ENCODE data around the gene NSUN3.

The NSUN3 gene

DNA sequence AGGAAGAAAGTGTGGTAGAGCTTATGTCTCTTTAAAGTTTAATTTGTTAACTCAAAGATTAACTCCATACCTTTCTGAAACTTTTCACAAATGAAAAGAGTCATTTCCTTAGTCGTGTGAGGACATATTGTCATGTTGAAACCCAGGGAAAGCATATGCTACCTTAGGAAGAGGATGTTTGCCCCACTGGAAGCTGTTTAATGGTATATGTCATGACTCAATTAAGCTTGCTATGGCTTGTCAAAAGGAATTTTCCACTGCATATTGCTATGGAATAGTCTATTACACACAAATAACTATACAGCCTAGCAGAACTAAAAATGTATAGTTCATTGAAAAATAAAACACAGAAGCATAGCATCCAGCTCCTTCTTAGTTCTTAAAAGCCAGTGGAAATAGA is 69.9 kb downstream of the NSUN3 start:
- DNase-seq, result no peak

DNA sequence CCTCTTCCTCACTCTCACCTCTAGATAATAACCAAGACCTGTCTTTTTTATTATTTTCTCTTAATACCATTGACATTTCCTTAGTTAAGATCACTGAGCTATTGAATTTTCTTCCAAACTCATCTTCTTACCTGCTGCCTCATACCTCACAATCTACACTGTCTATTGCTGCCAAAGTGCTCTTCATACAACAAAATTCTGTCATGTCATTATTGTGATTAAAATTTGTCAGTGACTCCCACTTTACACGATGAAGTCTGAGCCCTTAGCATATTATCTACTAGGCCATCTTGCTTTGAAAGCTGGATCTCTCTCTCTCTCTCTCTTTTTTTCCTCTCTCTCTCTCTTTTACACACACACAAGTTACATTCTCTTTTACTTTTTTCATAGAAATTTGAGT is 73.3 kb downstream of the NSUN3 start:
- DNase-seq, result no peak

DNA sequence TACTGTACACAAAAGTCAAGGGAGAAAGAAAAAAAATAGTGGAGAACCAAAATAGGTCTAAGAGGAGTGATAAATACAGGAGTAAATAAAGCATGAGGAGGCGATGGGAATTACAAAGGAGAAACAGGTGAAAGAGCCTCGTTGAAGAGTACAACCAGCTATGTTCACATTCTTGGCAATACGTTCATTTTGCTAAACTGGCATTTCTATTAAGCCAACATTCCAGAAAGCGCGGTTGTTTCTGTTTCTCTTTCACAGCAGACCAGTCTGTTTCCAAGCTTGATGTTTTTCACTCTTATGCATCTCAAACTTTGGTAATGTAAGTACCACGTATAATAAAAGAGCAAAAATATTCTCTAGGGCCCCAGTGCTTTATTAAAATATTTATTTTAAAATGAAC is 74.5 kb downstream of the NSUN3 start:
- no peak for DNase-seq

DNA sequence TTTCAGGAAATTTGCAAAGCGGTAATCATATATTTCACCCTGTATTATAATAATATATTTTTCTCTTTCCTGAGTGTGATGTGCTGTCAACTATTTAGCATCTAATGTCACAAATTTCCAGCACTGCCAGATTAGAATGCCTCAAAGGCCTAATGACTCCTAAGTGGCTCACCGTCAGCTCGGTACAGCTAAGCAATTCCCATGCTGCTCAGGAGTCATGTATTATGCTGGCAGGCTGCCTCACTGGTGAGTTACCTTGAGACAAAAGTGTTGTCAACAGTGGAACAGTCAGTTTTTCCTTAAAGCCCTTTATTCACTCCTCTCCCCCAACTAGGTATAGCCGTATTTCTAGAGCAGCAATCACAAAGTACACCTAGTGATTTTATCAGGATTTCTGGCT is 83.6 kb downstream of the NSUN3 start:
- no peak for DNase-seq

DNA sequence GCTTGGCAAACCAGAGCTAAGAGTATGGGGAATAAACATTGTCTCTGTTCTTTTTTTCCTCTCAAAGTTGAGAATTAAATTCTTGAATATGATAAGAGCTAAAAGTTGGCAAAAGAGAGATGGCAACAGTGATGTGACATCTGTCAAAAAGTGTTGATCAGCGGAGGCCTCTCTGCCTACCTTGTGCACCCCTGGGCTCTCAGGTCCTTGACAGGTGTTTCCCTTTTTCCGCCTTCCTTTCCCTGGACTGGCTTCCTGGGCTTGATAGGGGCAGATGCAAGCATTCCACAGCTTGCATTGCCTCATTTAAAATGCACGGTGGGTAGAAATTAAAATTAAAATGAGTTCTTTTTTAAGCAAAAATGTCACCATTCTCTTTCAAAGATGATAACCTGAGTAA is 84.2 kb downstream of the NSUN3 start:
- no peak for DNase-seq

DNA sequence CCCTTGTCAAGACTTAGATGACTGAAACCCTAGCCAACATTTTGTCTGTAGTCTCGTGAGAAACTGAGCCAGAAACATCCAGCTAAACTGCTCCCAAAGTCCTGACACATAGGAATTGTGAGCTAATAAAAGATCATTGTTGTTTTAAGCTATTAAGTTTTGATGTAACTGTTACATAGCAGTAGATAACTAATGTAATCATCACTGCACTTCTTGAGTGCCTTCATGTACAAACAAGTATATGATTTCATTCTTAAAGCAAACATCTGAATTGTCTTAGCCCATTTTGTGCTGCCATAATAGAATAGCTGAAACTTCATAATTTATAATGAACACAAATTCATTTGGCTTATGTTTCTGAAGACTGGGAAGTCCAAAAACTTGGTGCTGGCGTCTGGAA is 87.3 kb downstream of the NSUN3 start:
- no peak for DNase-seq

DNA sequence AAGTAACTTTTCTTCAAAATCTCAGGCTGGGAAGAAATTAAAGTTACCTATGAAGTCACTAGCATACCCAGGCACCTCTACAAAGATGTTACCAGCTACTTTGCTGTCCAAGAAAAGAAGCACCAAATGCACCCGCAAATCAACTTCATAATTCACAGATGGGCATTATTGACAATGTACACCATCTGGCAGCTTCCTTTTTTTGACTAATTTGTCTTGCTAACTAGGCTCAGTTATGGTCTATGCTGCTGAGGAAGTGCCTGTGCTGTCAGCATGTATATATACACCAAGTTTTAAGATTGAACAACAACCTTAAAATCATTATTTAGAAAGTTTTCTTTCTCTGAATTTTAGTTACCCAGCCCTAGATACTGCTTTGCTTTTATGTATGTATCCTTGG is 93.8 kb downstream of the NSUN3 start:
- DNase-seq, result no peak

DNA sequence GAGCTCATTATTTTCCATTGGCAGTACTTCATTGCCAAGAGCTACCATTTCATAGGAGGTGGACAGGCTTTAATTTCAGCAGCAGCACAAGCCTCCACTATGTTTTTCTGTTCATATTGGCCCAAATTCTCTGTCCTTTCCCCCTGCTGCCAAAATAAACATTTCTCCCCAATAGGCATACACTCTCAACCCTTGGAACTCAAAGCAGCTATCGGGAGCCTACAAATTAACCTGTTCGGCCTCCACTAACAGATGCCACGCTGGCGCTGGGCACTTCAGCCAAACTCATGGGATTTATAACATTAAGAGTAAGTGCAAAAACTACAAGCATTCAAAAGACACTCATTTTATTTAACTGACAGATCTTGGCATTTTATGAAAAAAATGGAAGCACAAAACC is 95.7 kb downstream of the NSUN3 start:
- DNase-seq, result no peak

DNA sequence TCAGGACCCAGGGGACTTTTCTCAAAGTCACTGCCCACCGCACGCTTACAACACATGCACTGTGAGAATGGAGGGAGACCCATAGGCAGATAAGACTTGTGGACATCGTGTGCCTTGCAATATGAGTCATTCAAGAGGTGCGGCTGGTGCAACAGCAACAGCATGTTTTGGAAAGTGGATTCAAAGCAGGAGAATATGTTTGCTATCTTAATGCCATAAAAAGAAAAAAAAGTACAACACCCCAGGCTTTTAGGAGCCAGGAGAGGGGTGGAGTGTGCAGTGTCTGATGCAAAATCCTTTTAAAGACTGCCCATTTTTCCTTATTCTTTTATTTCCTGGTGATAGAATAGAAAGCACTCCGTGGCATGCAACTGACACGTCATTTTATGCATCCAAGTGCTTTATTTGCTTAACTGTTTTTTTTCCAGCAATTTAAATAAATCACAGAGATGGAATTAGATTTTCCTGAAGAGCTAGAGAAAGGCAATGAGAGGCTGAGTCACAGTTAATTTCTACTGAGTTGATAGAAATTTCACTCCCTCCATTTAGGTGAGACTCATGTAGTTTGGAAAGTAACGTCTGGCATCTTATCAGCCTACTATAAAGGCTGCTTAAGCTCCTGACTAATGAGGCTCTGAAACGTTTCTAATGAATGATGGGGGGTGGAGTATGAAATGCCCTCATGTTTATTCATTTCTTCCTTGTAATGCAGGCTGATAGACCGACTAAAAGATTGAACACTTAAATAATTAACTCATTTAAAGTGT is 96.4 kb downstream of the NSUN3 start:
- DNase-seq, result no peak

DNA sequence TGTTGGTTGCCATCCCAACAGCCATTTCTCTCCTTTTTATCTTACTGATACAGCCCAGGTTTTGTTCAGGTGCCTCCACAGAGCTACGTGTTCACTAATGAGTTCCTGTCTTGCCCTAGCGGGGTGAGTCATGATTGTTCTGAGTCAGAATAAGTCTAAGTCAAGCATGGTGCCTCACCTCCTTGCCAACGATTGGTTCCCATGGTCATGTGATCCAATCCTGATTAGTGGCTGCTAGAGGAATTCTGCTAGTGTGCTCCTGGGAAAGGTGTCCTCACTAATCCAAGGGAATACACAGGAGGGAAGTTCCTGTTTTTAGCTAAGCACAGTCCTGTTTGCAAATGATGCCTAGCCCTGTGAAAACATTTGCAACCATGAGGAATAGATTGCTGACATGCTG is 99.8 kb downstream of the NSUN3 start:
- DNase-seq, result no peak

DNA sequence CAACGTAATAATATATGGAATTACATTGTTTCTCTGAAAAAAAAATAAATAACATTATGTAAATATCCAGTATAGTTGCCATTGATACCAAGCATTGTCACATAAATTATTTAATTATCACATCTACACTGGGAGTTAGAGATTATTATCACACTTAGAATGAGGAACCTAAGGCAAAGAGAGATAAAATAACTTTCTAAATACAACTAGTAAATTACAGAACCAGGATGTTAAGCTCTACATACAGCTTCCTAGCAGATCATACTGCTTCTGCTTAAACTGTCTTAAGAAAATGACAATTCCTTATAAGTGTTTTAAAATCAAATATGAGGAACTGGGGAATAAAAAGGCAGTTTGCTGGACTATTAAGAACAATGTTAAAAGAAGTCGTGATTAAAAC is 104.5 kb downstream of the NSUN3 start:
- no peak for DNase-seq

DNA sequence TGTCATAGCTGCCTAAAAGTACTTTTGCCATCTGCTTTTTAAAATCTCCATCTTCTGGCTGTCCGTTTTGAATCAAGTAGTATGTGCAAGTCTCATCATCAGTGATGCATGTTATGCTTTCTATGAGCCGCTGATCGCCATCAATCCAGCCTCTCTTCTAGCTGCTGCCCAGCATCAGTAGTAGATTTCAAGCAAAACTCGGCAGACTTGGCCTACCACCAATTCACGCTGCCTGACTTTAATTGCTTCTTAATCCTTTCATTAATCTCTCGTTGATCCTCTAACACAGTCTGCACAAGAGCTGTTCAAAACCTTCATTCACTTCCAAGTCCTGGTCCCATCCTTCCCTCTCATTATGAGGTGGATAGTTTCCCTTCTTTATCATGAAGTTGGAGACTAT is 104.9 kb downstream of the NSUN3 start:
- no peak for DNase-seq

DNA sequence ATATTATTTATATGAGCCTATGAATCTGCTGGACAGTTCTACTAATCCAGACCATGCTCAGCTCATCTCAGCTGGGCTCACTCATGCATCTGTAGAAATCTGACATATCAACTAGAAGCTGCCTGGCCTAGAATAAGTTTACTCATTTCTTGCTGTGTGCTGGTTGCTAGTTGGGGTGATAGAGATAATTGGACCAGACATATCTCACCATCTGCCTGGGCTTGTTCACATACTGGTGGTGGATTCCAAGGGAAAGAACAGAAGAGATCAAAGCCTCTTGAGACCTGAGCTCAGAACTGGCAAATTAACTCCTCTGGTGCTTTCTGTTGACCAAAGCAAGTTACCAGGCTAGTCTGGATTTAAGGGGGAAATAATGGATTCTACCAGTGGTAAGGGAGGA is 109.1 kb downstream of the NSUN3 start:
- DNase-seq, result no peak

DNA sequence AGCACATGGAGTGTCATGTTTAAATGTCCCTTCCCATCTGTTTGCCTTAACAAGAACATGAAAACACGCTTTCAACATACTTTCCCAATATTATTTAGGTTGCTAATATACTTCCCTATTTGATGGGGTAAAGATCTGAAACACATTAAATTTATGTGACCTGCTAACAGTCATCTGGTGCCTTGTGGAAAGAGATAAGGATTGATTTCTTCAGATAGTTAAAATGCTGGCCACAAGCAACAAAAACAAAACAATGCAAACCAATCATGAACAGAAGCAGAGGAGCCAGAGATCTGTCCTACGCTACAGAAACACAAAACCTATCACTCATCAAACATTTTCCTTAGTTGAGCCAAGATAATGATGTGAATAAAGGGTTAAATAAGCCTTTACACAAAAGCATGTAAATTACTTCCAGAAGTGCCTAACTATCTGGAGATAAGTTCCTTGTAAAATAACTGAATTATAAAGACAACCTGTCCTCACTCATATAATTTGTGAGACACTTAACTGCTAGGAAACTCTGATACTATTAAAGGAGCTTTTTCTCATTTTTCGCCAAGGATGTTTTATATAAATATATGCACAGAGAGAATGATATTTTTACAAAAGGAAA is 109.9 kb downstream of the NSUN3 start:
- no peak for DNase-seq

DNA sequence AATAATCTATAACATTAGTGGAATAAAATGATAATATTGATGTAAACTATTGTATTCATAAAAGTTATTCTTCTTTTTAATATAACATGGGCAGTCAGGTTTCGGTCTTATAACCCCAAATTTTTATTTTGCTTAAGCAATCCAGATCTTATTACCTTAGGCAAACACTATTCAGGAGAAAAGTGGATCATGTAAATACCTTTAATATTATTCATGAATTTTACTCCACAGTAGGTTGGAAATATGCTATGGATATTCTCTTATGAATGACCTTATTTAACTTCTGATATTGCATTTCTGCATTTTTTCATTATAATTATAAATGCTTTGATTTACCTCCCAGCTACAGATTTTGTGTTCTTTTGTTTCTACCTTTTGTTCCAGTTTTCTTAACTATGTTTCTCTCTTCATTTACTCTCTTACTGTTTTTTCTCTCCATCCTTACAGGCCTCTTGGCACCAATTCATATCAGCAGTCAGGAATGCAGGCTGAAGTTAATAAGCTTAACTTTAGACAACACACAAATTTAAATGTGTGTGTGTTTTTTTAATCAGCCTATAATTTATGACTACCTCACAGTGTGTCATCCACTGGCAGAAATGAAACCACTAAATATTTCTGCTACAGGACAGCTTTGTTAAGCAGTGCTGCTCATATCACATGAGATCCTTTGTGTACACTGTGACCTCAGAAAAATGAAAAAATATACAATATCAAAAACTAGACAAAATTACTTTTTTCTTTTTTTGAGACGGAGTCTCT is 111.0 kb downstream of the NSUN3 start:
- DNase-seq, result no peak

DNA sequence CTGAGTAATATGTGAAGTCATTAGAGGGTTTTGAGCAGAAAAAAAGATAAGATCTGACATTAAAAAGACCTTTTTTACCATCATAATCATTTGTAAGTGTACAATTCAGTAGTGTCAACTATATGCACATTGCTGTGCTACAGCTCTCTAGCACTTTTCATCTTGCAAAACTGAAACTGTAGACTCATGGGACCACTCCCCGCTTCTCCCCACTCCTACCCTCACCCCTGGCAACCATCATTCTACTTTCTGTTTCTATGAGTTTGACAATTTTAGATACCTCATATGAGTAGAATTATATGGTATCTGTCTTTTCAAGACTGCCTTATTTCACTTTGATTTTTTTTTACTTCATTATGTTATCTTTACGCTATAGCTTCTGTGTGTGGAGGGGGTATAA is 112.8 kb downstream of the NSUN3 start:
- DNase-seq, result no peak

DNA sequence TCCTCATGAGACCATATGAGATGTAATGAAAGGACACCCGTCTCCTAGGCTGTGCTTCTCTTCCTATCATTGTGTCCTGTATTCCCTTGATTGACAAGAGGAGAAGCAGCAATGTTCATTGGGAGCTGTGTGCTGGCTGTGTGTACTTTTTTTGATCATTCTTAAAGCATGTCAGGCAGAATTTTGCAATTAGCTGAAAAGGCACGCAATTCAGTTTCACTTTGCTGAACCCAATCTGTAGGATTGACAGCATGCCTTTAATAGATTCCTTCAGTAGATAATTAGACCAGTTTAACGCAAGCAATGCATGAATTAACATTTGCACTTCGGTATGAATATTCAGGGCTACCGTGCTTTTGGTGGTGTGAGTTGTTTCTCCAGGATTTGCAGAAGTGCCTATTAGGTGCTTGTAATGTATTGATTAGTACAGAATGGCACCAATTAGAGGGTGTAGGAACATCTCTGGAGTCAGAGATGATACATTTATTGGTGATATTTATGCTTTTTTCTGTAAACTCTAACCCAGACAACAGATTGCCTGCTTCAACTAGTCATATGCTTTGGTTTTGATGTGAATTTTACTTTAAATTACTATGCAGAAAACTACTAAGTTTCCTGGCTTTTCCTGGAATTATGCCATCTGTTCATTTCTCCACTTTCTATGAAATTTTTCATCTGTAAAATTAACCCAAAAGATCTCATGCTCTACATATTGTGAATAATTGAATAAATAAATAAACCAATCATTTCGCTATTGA is 114.3 kb downstream of the NSUN3 start:
- DNase-seq, result no peak
